ENCODE results near the gene RAI1. TPM values are rescaled to one million over a fixed set of nuclear protein-coding genes. Genes with fewer than 3 reads are reported as not detected.

Gene RAI1
- total RNA-seq, 1 donor from 2014 or later, result 38.1 TPM

- no peaks in the 10 kb centered on the region for H3K9me3 ChIP-seq
- H3K4me1 ChIP-seq, result peaks cover 35% of the 10 kb centered on the region
- intact Hi-C loops (cut with DNase I), result no loop called here
- no peak overlapping the region for H3K27ac ChIP-seq
- DNase-seq, result no peak
- H3K4me3 ChIP-seq, result no peak overlapping the region
- ATAC-seq, result no peak
- TF ChIP-seq, protein P1, sequence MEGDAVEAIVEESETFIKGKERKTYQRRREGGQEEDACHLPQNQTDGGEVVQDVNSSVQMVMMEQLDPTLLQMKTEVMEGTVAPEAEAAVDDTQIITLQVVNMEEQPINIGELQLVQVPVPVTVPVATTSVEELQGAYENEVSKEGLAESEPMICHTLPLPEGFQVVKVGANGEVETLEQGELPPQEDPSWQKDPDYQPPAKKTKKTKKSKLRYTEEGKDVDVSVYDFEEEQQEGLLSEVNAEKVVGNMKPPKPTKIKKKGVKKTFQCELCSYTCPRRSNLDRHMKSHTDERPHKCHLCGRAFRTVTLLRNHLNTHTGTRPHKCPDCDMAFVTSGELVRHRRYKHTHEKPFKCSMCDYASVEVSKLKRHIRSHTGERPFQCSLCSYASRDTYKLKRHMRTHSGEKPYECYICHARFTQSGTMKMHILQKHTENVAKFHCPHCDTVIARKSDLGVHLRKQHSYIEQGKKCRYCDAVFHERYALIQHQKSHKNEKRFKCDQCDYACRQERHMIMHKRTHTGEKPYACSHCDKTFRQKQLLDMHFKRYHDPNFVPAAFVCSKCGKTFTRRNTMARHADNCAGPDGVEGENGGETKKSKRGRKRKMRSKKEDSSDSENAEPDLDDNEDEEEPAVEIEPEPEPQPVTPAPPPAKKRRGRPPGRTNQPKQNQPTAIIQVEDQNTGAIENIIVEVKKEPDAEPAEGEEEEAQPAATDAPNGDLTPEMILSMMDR (IDR thresholded peaks at IDR 0.05), result no peak
- H3K36me3 ChIP-seq, result no peaks in the 10 kb centered on the region
- H3K27me3 ChIP-seq, result no peaks in the 10 kb centered on the region
These were observed 55.2 kb downstream of the RAI1 start for GRCh38 chr17:17736205-17737183.

DNA sequence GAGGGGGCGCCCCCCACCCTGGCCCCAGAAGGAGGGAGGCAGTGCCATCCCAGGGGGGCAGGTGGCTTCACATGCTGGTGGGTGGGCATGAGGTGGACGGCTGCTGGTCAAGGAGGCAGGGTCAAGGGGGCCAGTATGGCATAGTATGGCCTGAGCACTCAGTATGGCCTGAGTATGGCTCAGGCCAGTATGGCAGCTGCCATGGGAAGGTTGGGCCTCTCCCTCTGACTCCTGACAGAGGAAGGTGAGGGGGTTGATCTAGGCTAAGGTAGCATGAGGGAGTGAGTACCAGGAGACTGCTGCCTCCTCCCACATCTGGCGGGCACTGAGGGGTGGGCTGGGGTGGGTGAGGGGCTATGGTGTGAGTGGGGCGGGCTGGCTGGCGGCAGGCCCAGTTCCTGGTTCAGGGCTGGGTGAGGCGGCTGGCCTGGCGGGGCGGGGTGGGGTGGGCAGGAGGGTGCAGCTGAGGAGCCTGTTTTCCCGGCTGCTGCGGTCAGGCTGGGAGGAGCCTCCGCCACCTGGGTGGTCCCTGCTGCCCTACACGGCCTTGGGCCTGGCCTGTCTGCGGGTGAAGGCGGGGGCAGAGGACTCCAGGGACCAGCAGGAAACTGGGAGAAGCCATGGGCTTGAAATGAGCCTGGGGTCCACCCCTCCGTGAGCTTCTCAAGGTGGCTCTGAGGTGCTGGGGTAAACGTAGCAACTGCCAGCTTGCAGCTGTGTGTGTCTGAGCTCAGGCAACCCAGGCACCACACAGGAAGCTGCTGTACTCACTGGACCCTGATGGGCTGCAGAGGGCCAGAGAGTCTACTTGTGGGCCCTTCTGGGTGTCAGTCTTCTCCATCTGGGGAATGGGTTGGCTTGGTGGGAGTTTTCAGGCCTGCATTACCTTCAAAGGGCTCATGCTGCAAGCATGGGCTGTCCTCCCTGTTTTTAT lies 57.0 kb downstream of the RAI1 start:
- TF ChIP-seq, protein P1 (IDR thresholded peaks at IDR 0.05), result no peak
- ATAC-seq (peak; percentile 57), DNase-seq (peak; percentile 72)
- no peaks in the 10 kb centered on the region for H3K36me3 ChIP-seq
- no peaks in the 10 kb centered on the region for H3K27me3 ChIP-seq
- H3K4me1 ChIP-seq, result peaks cover 47% of the 10 kb centered on the region
- intact Hi-C loops (cut with DNase I), result no loop called here
- H3K4me3 ChIP-seq, result no peak overlapping the region
- H3K9me3 ChIP-seq, result no peaks in the 10 kb centered on the region
- peak overlapping the region; percentile 3 for H3K27ac ChIP-seq

- Histone ChIP-seq H3K27ac (peak overlapping the region; percentile 3), H3K4me3 (no peak overlapping the region), H3K4me1 (peaks cover 47% of the 10 kb centered on the region), H3K9me3 (no peaks in the 10 kb centered on the region), H3K36me3 (no peaks in the 10 kb centered on the region), H3K27me3 (no peaks in the 10 kb centered on the region)
- no peak for DNase-seq
- TF ChIP-seq, protein P1 (IDR thresholded peaks at IDR 0.05), result no peak
- peak; percentile 44 for ATAC-seq
- intact Hi-C loops (cut with DNase I), result no loop called here
These were observed 57.6 kb downstream of the RAI1 start for GRCh38 chr17:17738901-17739300.

- Histone ChIP-seq H3K4me1 (peaks cover 47% of the 10 kb centered on the region), H3K27ac (no peak overlapping the region)
- intact Hi-C loops (cut with DNase I), result no loop called here
These were observed 58.3 kb downstream of the RAI1 start for GRCh38 chr17:17739388-17740066.

More at GRCh38 chr17:17739388-17740066, 58.3 kb downstream of the RAI1 start:
- Histone ChIP-seq H3K36me3 (no peaks in the 10 kb centered on the region), H3K4me3 (no peak overlapping the region), H3K9me3 (no peaks in the 10 kb centered on the region), H3K27me3 (no peaks in the 10 kb centered on the region)
- TF ChIP-seq, protein P1 (IDR thresholded peaks at IDR 0.05), result no peak
- ATAC-seq (peak; percentile 55), DNase-seq (no peak)
